Suprapubic skin (tissue), 4 donors: Measurements from ENCODE around the gene PCBP3. TPM values are rescaled to one million over a fixed set of nuclear protein-coding genes. Genes with fewer than 3 reads are reported as not detected.

Experiments used
- DNase-seq, 2 donors: peaks; one replicate each; pipeline ENCODE4 v3.0.0-alpha.2; 2019; ENCODE audit warnings: low spot score in 2 of 2
- H3K27ac ChIP-seq: fragments of 200-600 bp; sonication (generic); one replicate; pipeline ENCODE4 v1.5.1; 2019
- H3K27me3 ChIP-seq: fragments of 200-600 bp; sonication (generic); one replicate; pipeline ENCODE4 v1.5.1; 2019
- H3K36me3 ChIP-seq: fragments of 200-600 bp; sonication (generic); one replicate; pipeline ENCODE4 v1.5.1; 2019
- H3K4me1 ChIP-seq: fragments of 200-600 bp; sonication (generic); one replicate; pipeline ENCODE4 v1.5.1; 2019
- H3K4me3 ChIP-seq: fragments of 200-600 bp; sonication (generic); one replicate; pipeline ENCODE4 v1.5.1; 2019; ENCODE audit warnings: mild to moderate bottlenecking
- H3K9me3 ChIP-seq: fragments of 200-600 bp; sonication (generic); one replicate; pipeline ENCODE4 v1.5.1; 2019
- CTCF ChIP-seq, 2 donors: fragments of 200-600 bp in 1 of 2; fragments of 450-650 bp in 1 of 2; sonication (generic) in 1 of 2; IDR thresholded peaks; one replicate each; pipeline ENCODE4 v1.5.1; 2016 to 2019; ENCODE audit warnings: antibody characterized with exemption in 2 of 2, mild to moderate bottlenecking in 1 of 2, moderate library complexity in 1 of 2
- EP300 ChIP-seq: sonication (generic); formaldehyde crosslinking; IDR thresholded peaks from one replicate; pipeline ENCODE4 v1.6.1; 2017; ENCODE audit warnings: antibody characterized with exemption
- POLR2A ChIP-seq, 2 donors: fragments of 450-650 bp; IDR thresholded peaks; one replicate each; pipeline ENCODE4 v1.6.1; 2017; ENCODE audit warnings: antibody characterized with exemption in 2 of 2, mild to moderate bottlenecking in 2 of 2, moderate library complexity in 2 of 2
- POLR2AphosphoS5 ChIP-seq, 3 donors: sonication (generic); formaldehyde crosslinking; IDR thresholded peaks; one replicate each; pipeline ENCODE4 v1.6.1; 2017; ENCODE audit warnings: antibody characterized with exemption in 3 of 3
- WGBS: methylation state at CpG from one replicate; pipeline ENCODE4 v1.1.5; 2018; 5-methylcytosine and 5-hydroxymethylcytosine counted together
- total RNA-seq, 4 donors: library from RNA; depleted of rRNA; stranded (reverse); fragments of >200 nt; gene quantifications; one replicate each; pipeline ENCODE4 v1.1.0, GENCODE V29; 2016

Gene PCBP3
- total RNA-seq, 4 donors from 2014 or later: 0.97 to 7.3 (median 2.7) TPM

- TF ChIP-seq POLR2A (IDR thresholded peaks at IDR 0.05): no peak
- TF ChIP-seq CTCF (IDR thresholded peaks at IDR 0.05): no peak
- no peak for TF ChIP-seq EP300
- no peak for TF ChIP-seq POLR2AphosphoS5 (IDR thresholded peaks at IDR 0.05)
- 64% methylated on average over 6 of the region's 8 CpGs for WGBS
- Histone ChIP-seq H3K4me1 (peaks cover 13% of the 10 kb centered on the region), H3K9me3 (no peaks in the 10 kb centered on the region), H3K36me3 (peaks cover 2% of the 10 kb centered on the region), H3K4me3 (no peak overlapping the region), H3K27ac (no peak overlapping the region), H3K27me3 (peaks cover 5% of the 10 kb centered on the region)
- no peak for DNase-seq
Observed at GRCh38 chr21:45898028-45898350, 254.5 kb downstream of the PCBP3 start.

GRCh38 chr21:45898781-45899180, 255.3 kb downstream of the PCBP3 start:
- H3K9me3 ChIP-seq: no peaks in the 10 kb centered on the region
- peaks cover 3% of the 10 kb centered on the region for H3K27me3 ChIP-seq
- WGBS: 78% methylated on average over 24 of the region's 24 CpGs
- H3K4me1 ChIP-seq: peaks cover 7% of the 10 kb centered on the region
- TF ChIP-seq EP300 (no peak), POLR2A (IDR thresholded peaks at IDR 0.05) (no peak), POLR2AphosphoS5 (IDR thresholded peaks at IDR 0.05) (no peak), CTCF (IDR thresholded peaks at IDR 0.05) (no peak)
- H3K36me3 ChIP-seq: peaks cover 2% of the 10 kb centered on the region
- DNase-seq: no peak
- H3K4me3 ChIP-seq: no peak overlapping the region
- H3K27ac ChIP-seq: no peak overlapping the region

- no peak for TF ChIP-seq POLR2A (IDR thresholded peaks at IDR 0.05)
- TF ChIP-seq EP300: no peak
- Histone ChIP-seq H3K27ac (no peak overlapping the region), H3K27me3 (no peaks in the 10 kb centered on the region), H3K4me3 (no peak overlapping the region), H3K36me3 (peaks cover 2% of the 10 kb centered on the region), H3K9me3 (no peaks in the 10 kb centered on the region), H3K4me1 (peaks cover 2% of the 10 kb centered on the region)
- no peak for DNase-seq
- WGBS: 72% methylated on average over 16 of the region's 17 CpGs
Observed at GRCh38 chr21:45899317-45900033, 255.9 kb downstream of the PCBP3 start.

GRCh38 chr21:45900034-45900868, 256.7 kb downstream of the PCBP3 start:
- peak in 1 of 2 donors; percentile 51 for DNase-seq
- Histone ChIP-seq H3K27ac (no peak overlapping the region), H3K4me3 (no peak overlapping the region), H3K36me3 (peaks cover 2% of the 10 kb centered on the region), H3K27me3 (no peaks in the 10 kb centered on the region), H3K4me1 (no peaks in the 10 kb centered on the region), H3K9me3 (no peaks in the 10 kb centered on the region)
- TF ChIP-seq CTCF (IDR thresholded peaks at IDR 0.05) (no peak), POLR2A (IDR thresholded peaks at IDR 0.05) (no peak), POLR2AphosphoS5 (IDR thresholded peaks at IDR 0.05) (no peak)
- WGBS: 86% methylated on average over 17 of the region's 27 CpGs

- no peak for TF ChIP-seq EP300
- TF ChIP-seq POLR2AphosphoS5 (IDR thresholded peaks at IDR 0.05): no peak
- peak in 1 of 2 donors; percentile 44 for DNase-seq
- H3K4me3 ChIP-seq: no peak overlapping the region
- H3K27me3 ChIP-seq: no peaks in the 10 kb centered on the region
- WGBS: 91% methylated on average over 15 of the region's 15 CpGs
- H3K36me3 ChIP-seq: peaks cover 2% of the 10 kb centered on the region
- no peaks in the 10 kb centered on the region for H3K4me1 ChIP-seq
- H3K9me3 ChIP-seq: no peaks in the 10 kb centered on the region
- H3K27ac ChIP-seq: no peak overlapping the region
Observed at GRCh38 chr21:45901061-45901690, 257.7 kb downstream of the PCBP3 start.
